ENCODE measurements around the gene MCC.

DNA sequence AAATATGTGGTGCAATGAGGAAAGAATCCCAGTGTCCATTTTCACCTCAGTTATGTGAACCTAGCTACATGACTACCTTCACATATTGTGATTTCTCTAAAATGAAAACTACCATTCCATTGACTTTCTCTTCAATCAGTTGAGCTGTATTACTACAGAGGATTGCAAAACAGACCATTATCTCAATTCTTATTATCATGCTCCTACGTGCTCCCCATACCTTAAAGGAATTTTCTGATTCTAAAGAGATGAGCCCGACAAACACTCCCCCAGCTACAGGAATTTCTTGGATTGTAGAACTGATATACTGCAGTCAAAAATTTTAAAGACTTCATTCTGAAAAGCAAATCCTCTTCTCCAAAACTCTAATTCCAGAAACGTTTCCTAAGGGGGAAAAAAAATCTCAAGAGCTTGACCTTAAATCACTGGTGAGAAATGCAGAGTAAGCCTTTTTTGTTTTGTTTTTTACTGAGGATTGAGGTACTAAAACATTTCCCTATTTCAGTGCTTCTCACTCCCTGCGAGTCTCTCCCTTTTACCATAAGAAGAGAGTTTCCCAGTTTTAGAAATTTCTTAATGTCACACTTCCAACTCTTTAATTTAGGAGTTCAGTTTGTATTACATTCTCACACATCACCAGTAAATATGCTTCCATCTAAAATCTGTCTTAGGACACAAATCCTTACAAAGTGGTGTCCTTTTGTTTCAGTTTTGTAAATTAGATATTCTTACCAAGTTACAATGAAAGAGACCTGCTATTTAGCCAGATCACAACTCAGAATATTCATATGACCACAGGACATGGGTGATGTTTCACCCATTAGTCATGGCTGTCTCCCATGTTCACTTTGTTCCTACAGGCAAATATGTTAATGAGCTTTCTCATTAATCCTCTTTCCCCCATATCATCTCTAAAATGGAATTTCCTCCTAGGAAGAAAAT is 257.3 kb downstream of the MCC start:
- TF ChIP-seq ARNT (IDR thresholded peaks at IDR 0.05) (no peak), FOXK2 (IDR thresholded peaks at IDR 0.05) (no peak), HDGF (IDR thresholded peaks at IDR 0.05; ENCODE audit: borderline replicate concordance) (no peak), ELF4 (IDR thresholded peaks at IDR 0.05) (no peak), LEF1 (IDR thresholded peaks at IDR 0.05; ENCODE audit: borderline replicate concordance) (no peak), TARDBP (IDR thresholded peaks at IDR 0.05) (no peak), SP1 (IDR thresholded peaks at IDR 0.05) (no peak), L3MBTL2 (conservative IDR thresholded peaks at IDR 0.05) (no peak), SUZ12 (IDR thresholded peaks at IDR 0.05) (no peak), NFRKB (IDR thresholded peaks at IDR 0.05) (no peak), PKNOX1 (IDR thresholded peaks at IDR 0.05) (no peak), BHLHE40 (IDR thresholded peaks at IDR 0.05; ENCODE audit: borderline replicate concordance) (no peak), FOXM1 (IDR thresholded peaks at IDR 0.05; ENCODE audit: borderline replicate concordance) (no peak), FOXA1 (IDR thresholded peaks at IDR 0.05) (no peak)
